Measurements from ENCODE around the gene SSBP3. TPM values are rescaled to one million over a fixed set of nuclear protein-coding genes. Genes with fewer than 3 reads are reported as not detected.

Gene SSBP3
- total and polyA plus RNA-seq, 8 donors, result 33.0 to 129 (median 112) TPM

- H3K4me3 ChIP-seq, result no peak overlapping the region
- H3K27me3 ChIP-seq, result no peaks in the 10 kb centered on the region
- no peak overlapping the region for H3K27ac ChIP-seq
- intact Hi-C loops (cut with DNase I), result no loop called here
- ATAC-seq (no peak), DNase-seq (no peak)
- H3K4me1 ChIP-seq, result peaks cover 12 to 20% of the 10 kb centered on the region in 2 donors
- TF ChIP-seq, protein P1, sequence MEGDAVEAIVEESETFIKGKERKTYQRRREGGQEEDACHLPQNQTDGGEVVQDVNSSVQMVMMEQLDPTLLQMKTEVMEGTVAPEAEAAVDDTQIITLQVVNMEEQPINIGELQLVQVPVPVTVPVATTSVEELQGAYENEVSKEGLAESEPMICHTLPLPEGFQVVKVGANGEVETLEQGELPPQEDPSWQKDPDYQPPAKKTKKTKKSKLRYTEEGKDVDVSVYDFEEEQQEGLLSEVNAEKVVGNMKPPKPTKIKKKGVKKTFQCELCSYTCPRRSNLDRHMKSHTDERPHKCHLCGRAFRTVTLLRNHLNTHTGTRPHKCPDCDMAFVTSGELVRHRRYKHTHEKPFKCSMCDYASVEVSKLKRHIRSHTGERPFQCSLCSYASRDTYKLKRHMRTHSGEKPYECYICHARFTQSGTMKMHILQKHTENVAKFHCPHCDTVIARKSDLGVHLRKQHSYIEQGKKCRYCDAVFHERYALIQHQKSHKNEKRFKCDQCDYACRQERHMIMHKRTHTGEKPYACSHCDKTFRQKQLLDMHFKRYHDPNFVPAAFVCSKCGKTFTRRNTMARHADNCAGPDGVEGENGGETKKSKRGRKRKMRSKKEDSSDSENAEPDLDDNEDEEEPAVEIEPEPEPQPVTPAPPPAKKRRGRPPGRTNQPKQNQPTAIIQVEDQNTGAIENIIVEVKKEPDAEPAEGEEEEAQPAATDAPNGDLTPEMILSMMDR (IDR thresholded peaks at IDR 0.05), result no peak
- H3K36me3 ChIP-seq, result no peaks in the 10 kb centered on the region
- H3K9me3 ChIP-seq, result no peaks in the 10 kb centered on the region
Measured at GRCh38 chr1:54302549-54302948, 103.6 kb downstream of the SSBP3 start.

GRCh38 chr1:54301497-54301896 is 104.7 kb downstream of the SSBP3 start:
- DNase-seq (no peak), ATAC-seq (no peak)
- TF ChIP-seq, protein P1 (IDR thresholded peaks at IDR 0.05), result no peak
- Histone ChIP-seq H3K36me3 (no peaks in the 10 kb centered on the region), H3K27me3 (no peaks in the 10 kb centered on the region), H3K9me3 (no peaks in the 10 kb centered on the region), H3K4me3 (no peak overlapping the region), H3K27ac (no peak overlapping the region), H3K4me1 (peaks cover 12 to 21% of the 10 kb centered on the region in 2 donors)
- intact Hi-C loops (cut with DNase I), result no loop called here

- intact Hi-C loops (cut with DNase I), result no loop called here
- Histone ChIP-seq H3K27me3 (no peaks in the 10 kb centered on the region), H3K36me3 (no peaks in the 10 kb centered on the region), H3K27ac (no peak overlapping the region), H3K4me3 (no peak overlapping the region), H3K4me1 (peaks cover 12 to 21% of the 10 kb centered on the region in 2 donors), H3K9me3 (no peaks in the 10 kb centered on the region)
- DNase-seq (no peak), ATAC-seq (no peak)
- TF ChIP-seq, protein P1 (IDR thresholded peaks at IDR 0.05), result no peak
Measured at GRCh38 chr1:54300401-54300800, 105.8 kb downstream of the SSBP3 start.

GRCh38 chr1:54299037-54299436 is 107.2 kb downstream of the SSBP3 start:
- peak in 1 of 4 donors; percentile 71 for DNase-seq
- intact Hi-C loops (cut with DNase I), result no loop called here
- Histone ChIP-seq H3K9me3 (no peaks in the 10 kb centered on the region), H3K27me3 (no peaks in the 10 kb centered on the region), H3K36me3 (no peaks in the 10 kb centered on the region), H3K27ac (no peak overlapping the region), H3K4me1 (peaks cover 12 to 21% of the 10 kb centered on the region in 2 donors), H3K4me3 (no peak overlapping the region)
- TF ChIP-seq, protein P1 (IDR thresholded peaks at IDR 0.05), result no peak
- ATAC-seq, result peak; percentile 81

DNA sequence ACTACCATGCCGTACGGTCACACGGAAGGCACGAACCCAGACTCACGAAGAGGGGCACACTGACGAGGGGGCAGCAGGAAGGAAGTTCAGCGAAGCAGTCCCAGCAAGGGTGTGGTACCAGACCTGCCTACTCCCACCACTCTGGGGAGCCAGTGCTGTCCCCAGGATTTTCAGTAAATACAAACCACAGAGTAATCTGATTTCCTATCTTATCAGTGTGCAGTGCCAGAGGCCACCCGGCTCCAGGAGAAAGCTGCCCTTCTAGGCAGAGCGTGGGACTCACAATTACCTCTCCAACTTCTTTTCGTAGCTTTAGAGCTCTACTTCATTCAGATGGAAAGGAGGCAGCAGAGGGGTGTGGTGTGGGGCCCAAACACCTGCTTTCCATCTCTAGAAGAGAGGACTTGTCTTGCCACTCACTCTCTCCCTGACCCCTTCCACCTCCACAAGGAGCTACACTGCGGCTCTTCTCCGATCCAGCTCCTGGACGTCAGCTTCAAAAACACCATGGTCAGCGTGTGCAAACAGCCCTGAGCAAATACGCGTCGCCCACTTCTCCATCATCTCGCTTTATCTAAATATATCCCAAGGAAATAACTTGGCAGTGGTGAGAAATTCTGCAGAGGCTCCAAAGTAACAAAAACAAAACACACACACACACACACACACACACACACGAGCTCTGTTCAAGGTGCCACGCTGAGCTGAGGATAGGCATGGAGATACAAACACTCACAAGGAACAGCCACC is 107.7 kb downstream of the SSBP3 start:
- peak; percentile 81 for ATAC-seq
- no peak for DNase-seq
- Histone ChIP-seq H3K27me3 (no peaks in the 10 kb centered on the region), H3K4me3 (no peak overlapping the region), H3K9me3 (no peaks in the 10 kb centered on the region), H3K27ac (peak overlapping the region in 1 of 2 donors; percentile 30), H3K4me1 (peaks cover 12 to 21% of the 10 kb centered on the region in 2 donors), H3K36me3 (no peaks in the 10 kb centered on the region)
- TF ChIP-seq, protein P1 (IDR thresholded peaks at IDR 0.05), result no peak
- intact Hi-C loops (cut with DNase I), result no loop called here
